Measurements from ENCODE around the gene LHFPL3.

Gene LHFPL3

DNA sequence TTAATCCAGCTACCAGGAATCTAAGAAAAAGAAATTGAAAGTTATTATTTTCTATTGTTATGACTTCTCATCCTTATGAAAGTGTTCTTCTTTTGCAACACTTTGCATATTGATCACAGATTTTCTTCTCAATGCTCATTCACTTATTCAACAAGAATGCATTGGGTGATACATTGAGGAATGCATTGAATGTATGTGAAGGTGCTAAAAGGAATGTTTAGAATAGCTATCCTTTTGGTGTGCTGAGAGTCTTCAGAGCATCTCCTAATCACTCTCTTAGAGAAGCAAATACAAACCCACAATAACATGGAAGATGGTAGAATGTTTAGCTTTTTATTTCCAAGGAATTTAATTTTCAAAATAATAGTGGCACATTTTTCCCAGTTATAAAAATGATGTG, 563.5 kb downstream of the LHFPL3 start:
- H3K27ac ChIP-seq = no peak overlapping the region
- TF ChIP-seq, protein P1, sequence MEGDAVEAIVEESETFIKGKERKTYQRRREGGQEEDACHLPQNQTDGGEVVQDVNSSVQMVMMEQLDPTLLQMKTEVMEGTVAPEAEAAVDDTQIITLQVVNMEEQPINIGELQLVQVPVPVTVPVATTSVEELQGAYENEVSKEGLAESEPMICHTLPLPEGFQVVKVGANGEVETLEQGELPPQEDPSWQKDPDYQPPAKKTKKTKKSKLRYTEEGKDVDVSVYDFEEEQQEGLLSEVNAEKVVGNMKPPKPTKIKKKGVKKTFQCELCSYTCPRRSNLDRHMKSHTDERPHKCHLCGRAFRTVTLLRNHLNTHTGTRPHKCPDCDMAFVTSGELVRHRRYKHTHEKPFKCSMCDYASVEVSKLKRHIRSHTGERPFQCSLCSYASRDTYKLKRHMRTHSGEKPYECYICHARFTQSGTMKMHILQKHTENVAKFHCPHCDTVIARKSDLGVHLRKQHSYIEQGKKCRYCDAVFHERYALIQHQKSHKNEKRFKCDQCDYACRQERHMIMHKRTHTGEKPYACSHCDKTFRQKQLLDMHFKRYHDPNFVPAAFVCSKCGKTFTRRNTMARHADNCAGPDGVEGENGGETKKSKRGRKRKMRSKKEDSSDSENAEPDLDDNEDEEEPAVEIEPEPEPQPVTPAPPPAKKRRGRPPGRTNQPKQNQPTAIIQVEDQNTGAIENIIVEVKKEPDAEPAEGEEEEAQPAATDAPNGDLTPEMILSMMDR (conservative IDR thresholded peaks at IDR 0.05) = no peak

- H3K27ac ChIP-seq = no peak overlapping the region
- TF ChIP-seq, protein P1 (conservative IDR thresholded peaks at IDR 0.05) = no peak
These were observed 565.9 kb downstream of the LHFPL3 start for GRCh38 chr7:104894314-104894713.

- TF ChIP-seq, protein P1 (conservative IDR thresholded peaks at IDR 0.05) = no peak
- no peak overlapping the region for H3K27ac ChIP-seq
These were observed 566.5 kb downstream of the LHFPL3 start for GRCh38 chr7:104894726-104895521.

DNA sequence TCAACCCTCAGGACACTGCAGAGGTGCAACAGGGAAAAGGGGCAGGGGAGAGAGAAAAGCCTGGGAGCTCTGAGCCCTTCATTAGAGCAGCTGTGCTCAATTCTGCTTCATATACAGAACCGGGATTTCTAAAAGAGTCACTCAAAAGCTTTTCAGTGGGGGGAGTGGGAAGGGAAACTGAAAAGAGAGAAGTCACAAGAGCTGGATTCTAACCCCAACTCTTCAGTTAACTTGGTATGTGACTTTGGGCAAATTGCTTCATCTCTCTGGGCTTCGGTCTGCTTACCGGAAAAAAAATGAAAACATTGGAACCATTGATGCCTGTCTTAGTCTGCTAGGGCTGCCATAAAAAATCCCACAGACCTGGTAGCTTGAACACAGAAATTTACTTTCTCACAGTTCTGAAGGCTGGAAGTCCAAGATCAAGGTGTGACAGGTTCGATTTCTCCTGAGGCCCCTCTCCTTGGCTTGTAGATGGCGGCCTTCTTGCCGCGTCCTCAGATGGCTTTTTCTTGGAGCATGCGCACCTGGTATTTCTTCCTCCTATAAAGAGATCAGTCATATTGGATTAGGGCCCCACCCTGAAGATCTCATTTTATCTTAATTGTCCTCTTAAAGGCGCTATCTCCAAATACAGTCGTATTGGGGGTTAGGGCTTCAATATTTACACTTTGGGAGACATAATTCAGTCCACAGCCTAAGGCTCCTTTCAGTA, 567.3 kb downstream of the LHFPL3 start:
- no peak overlapping the region for H3K27ac ChIP-seq
- TF ChIP-seq, protein P1 (conservative IDR thresholded peaks at IDR 0.05) = no peak

GRCh38 chr7:104898434-104898833, 570.0 kb downstream of the LHFPL3 start:
- TF ChIP-seq, protein P1 (conservative IDR thresholded peaks at IDR 0.05) = no peak
- no peak overlapping the region for H3K27ac ChIP-seq

GRCh38 chr7:104900525-104901239, 572.3 kb downstream of the LHFPL3 start:
- H3K27ac ChIP-seq = no peak overlapping the region
- TF ChIP-seq, protein P1 (conservative IDR thresholded peaks at IDR 0.05) = no peak

DNA sequence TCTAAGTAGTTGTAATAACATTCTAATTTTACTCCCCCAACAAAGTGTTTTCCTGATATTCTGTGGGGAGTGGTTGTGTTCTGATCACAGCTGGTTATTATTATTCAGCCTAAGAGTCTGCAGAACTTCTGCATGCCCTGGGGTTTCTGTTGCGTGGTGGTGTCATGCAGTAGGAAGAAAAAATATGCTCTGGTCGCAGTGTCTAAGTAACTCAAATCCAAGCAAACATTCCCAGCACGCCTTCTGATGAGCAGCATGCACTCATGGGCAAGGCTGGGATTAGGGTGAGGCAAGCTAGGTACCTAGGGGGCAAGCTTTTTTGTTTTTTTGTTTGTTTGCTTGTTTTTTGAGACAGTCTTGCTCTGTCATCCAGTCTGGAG, 572.8 kb downstream of the LHFPL3 start:
- H3K27ac ChIP-seq = no peak overlapping the region
- TF ChIP-seq, protein P1 (conservative IDR thresholded peaks at IDR 0.05) = no peak

All from VCaP (cell line).